HCT116 (cell line): ENCODE data around the gene GATAD2A.

Experiments
- EZH2phosphoT487 ChIP-seq: fragments of 200-600 bp; IDR thresholded peaks from 2 replicates; pipeline ENCODE4 v1.6.1; 2018; ENCODE audit warnings: antibody characterized with exemption, borderline replicate concordance
- POLR2A ChIP-seq: IDR thresholded peaks from 2 replicates; pipeline ENCODE4 v1.7.0; 2011; ENCODE audit warnings: borderline replicate concordance; ENCODE audit not compliant: insufficient read depth, insufficient read length; ENCODE audit errors: extremely low read depth

GRCh38 chr19:19544257-19544953 lies 138.9 kb downstream of the GATAD2A start:
- TF ChIP-seq EZH2phosphoT487 (no peak), POLR2A (no peak)
